ENCODE data around the gene FBXO42. TPM values are rescaled to one million over a fixed set of nuclear protein-coding genes. Genes with fewer than 3 reads are reported as not detected.
A peak's percentile ranks its signal among the peaks of the same experiment; 100 is the strongest.
"Not testable (repeated sequence)": the region's sequence is repeated elsewhere in the genome, so short reads cannot be mapped to it uniquely, and the experiment has no call there.

FBXO42 gene
- total RNA-seq, 1 experiment from 2014 or later: 10.8 TPM

DNA sequence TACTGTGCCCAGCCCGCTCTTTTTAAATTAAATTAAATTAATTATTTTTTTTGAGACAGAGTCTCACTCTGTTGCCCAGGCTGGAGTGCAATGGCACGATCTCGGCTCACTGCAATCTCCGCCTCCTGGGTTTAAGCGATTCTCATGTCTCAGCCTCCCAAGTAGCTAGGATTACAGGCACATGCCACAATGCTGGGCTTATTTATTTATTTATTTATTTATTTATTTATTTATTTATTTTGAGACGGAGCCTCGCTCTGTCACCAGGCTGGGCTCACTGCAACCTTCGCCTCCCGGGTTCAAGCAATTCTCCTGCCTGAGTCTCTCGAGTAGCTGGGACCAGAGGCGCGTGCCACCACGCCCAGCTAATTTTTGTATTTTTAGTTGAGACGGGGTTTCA is 129.6 kb downstream of the FBXO42 start:
- DNase-seq (ENCODE audit: low read depth): not testable (repeated sequence)

DNA sequence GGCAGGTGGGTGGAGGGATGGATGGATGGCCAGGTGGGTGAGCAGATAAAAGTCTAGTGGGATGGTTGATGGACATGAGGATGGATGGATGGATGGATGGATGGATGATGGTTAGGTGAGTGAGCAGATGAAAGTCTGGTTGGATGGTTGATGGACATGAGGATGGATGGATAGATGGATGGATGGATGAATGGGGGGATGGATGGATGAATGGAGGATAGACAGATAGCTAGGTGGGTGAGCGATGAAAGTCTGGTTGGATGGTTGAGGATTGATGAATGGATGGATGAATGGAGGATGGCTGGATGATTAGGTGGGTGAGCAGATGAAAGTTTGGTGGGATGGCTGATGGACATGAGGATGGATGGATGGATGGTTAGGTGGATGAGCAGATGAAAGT is 130.8 kb downstream of the FBXO42 start:
- no peak for DNase-seq (ENCODE audit: low read depth)

DNA sequence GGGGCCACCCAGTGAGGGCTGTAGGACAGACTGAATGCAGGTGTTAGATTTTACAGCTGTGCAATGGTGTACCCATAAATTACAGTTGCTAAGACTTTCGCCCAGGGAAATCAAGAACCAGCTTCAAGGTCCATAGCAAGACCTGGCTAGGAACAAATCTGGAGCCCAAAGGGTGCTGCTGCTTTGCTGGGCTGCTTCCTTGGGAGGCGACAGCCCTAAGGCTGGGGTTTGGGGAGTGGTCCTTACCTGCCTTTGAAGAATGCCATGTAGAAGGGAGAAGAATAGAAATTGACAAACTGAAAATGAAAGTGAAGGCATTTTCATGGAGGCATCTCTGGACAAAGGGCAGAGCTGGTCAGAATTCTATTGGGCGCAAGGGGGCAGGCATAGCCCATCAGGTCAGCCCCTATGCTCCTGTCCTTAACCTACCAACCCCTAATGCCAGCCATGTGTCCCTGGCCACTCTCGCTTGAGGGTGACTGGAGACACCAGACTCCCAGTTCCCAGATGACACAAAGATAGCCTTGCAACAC is 132.2 kb downstream of the FBXO42 start:
- no peak for DNase-seq (ENCODE audit: low read depth)

DNA sequence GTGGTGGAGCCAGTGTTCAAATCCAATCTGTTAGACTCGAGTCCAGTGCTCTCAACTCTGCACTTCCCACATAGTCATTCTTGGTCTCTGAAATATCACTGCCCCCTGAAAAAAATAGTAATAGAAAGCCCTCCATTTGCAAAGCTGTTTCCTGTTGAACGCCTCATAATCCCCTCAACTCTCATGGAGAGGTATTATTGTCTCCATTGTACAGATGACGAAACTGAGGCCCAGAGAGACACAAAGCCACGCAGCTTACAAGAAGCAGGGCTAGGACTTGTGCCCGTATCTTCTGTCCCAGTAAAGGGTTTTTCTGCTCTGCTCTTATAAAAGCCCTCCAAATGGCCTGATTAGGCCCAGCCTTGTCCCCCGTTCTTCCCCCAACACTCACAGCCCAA is 133.6 kb downstream of the FBXO42 start:
- no peak for DNase-seq (ENCODE audit: low read depth)

DNA sequence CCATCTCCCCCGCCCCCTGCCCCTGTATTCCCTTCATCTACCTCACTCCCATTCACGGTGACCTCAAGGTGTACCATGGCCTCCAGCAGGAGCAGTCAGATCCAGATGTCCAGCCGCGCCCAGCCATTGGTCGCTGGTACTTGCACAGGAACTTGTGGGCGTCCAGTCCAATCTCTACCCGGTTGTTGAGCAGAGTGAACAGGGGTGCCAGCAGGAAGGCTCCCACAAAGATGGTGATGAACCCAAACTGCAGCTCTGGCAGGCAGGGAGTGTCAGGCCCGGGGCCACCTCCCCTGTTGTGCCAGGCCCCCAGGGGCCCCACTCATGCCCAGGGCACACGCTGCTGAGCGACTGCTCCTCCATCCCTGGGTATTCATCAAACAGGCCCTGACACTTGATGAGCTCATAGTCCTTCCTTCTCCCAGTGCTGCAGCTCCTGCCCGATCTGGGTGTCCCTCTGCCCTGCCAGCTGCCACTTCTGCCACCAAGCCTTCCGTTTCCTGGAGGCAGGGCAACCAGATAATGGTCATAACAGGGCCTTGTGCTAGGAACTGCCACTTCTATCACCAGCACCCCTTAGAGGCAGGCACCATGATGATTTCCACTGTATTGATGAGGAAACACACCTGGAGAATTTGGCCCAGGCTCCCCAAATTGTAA is 134.1 kb downstream of the FBXO42 start:
- DNase-seq (ENCODE audit: low read depth): no peak

DNA sequence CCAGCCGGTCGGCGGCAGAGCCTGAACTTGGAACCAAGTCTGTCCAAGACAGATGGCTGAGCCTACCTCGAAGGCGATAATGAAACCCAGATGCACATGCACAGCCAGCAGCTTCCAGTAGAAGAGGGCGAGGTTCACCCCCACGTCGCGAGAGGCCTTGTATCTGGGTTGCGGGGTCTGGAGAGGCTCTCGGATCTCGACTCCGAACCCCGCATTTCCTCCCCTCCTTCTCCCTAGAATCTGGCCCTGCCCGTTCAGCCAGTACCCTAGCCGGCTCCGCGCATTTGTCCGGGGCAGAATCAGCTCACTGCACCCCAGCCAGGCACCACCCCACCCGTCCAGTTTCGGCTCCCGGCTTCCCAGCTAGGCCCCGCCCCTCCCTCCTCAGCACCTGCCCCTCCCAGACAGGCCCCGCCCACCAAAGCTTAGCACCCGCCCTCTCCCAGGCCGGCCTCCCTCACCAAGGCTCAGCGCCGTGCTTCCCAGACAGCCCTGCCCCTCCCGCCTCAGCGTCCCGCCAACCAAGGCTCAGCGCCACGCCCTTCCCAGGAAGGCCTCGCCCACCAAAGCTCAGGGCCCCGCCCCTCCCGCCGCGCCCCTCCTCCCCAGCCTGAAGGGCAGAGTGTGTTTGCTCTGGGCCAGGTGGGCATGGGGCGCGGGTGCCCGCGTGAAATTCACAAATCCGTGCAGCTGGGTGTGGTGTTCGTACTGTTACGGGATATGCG is 135.1 kb downstream of the FBXO42 start:
- peak; percentile 99 for DNase-seq (ENCODE audit: low read depth)

DNA sequence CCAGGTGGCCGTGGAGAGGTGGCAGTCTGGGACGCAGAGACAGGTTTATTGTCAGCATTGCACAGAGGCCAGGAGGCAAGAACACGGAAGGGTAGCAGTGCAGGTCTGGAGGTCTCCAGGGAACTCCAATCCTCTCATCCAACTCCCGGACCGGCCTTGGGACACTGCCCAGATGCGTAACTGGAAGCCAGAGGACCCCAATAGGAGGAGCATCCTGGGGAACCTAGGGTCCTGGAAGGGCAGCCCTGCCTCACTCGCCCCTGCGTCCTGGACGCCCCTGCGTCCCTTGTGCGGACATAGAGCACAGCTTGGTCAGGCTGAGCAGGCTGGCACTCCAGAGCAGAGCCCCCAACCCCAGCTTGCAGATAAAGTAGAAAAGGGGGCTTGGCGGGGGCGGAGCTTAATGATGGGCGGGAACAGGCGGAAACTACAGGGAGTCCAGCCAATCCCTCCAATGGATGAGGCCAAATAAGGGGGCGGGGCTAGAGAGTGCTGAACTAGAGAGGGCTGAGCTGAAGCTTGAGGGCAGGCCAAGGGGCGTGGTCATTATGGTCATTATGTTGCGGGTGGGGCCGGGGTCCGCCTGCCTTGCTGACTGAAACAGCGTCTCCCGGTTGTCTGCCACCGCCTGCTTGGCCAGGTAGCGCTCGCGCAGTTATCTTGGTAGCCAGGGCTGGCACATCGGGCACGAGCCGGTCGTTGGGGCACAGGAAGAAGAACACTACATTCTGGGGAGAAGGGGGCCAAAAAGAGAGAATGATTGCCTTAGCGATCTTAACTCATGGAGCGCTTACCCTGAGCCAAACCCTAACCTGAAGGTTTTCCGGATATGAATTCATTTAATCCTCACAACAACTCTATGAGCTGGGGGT is 136.2 kb downstream of the FBXO42 start:
- peak; percentile 89 for DNase-seq (ENCODE audit: low read depth)

DNA sequence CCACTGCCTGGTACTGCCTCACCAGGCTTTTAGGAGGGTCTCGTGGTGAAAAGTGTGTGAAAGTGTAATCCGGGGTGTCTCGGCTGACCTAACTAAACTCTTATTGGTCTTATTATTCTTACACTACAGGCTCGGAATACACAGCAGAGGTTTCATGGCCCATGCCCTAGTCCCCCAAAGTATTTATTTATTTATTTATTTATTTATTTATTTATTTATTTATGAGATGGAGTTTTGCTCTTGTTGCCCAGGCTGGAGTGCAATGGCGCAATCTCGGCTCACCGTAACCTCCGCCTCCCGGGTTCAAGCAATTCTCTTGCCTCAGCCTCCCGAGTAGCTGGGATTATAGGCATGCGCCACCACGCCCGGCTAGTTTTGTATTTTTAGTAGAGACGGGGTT is 137.0 kb downstream of the FBXO42 start:
- not testable (repeated sequence) for DNase-seq (ENCODE audit: low read depth)

DNA sequence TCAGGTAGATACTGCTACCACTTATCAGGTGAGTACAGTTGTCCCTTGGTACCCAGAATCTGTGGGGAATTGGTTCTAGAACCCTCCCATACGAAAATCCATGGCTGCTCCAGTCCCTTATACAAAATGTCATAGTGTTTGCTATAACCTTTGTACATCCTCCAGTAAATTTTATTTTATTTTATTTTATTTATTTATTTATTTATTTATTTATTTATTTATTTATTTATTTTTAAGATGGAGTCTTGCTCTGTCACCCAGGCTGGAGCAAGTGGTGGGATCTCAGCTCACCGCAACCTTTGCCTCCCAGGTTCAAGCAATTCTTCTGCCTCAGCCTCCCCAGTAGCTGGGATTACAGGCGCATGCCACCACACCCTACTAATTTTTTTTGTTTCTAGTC is 138.7 kb downstream of the FBXO42 start:
- DNase-seq (ENCODE audit: low read depth): not testable (repeated sequence)

DNA sequence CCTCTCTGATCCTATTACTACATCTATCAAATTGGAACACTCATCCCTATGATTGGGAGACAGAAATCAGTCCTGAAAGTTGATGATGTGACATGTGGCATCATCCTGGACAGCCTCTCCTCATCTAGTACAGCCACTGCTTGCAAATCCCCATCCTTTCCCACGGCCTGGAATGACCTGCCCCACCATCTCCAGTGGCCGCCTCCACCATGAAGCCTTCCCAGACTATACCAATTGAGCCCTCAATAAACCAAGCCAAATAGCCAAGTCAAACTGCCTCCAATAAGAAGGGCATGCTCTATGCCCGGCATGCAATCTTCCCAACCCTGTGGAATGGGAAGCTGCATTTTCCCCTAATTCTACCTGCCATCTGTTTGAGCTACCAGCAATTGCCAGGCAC is 139.3 kb downstream of the FBXO42 start:
- no peak for DNase-seq (ENCODE audit: low read depth)

DNA sequence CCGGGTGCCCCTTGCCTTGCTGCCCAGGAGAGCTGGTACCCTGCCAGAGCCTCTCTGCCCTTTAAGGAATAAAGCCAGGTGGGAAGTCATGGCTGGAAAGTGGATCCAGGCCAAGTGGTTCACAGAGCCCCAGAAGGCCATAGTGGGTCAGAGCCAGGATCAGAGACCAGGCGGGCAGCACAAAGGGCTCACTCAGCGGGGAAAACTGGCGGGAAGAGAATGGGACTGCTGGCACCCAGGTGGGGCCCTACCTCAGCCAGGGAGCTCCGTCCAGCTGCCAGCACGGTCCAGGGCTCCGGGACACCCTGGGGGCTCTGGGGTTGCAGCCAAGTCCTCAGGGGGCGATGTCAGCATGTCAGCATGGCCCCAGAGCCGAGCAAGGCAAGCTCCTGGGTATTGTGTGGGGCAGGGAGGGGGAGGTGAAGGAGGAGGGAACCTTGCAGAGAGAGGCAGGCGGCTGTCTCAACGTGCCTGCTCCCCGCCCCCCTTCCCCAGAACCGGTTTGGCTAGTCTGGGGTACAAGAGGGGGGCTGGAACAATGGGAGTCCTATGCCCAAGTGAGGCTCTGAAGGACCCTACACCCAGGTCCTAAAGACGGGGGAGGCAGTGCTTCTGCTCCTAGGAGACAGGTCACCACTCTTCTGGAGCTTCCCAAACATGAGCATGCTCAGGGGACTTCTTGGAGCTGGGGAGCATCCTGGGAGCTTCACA is 139.9 kb downstream of the FBXO42 start, which contains the start of gene ARHGEF19:
Gene ARHGEF19, minus strand, starts transcription at position 402 of the 711 bp plus-strand sequence. CDS start 3,598 bp downstream, outside the sequence.
- DNase-seq (ENCODE audit: low read depth): no peak

DNA sequence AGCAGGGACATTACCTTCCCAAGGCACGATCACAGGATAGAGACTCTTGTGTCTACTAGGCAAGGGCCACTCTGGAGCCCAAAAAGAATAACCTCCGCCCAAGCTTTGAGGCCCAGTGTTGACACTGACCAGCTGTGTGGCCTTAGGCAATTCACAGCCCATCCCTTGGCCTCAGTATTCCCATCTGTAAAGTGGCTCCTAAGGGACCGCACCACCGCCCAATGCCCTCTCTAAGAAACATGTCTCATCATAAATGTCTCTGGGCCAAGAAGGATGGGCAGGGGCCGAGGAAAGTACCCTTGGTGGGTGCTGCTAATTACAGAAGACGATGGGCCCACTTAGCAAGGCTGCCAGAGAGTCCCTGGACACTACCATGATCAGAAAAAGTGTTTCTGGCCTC is 140.5 kb downstream of the FBXO42 start:
- no peak for DNase-seq (ENCODE audit: low read depth)

DNA sequence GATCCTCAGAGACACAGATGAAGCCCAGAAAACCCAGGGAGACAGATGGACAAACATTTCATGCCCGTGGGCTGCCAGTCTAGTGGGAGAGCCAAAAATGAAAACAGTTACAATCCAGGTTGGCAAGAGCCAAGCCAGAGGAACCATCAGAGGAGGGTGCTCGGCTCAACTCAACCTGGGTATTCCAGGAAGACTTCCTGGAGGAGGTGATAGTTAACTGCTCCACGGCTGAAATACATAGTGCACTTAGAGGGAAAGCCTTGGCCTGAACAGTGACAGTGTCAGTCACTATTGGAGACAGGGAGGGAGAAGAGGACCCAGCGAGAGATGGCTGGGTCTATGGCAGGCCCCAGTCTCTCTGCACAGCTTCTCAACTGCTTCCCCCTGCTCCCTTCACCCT is 141.7 kb downstream of the FBXO42 start:
- DNase-seq (ENCODE audit: low read depth): no peak

DNA sequence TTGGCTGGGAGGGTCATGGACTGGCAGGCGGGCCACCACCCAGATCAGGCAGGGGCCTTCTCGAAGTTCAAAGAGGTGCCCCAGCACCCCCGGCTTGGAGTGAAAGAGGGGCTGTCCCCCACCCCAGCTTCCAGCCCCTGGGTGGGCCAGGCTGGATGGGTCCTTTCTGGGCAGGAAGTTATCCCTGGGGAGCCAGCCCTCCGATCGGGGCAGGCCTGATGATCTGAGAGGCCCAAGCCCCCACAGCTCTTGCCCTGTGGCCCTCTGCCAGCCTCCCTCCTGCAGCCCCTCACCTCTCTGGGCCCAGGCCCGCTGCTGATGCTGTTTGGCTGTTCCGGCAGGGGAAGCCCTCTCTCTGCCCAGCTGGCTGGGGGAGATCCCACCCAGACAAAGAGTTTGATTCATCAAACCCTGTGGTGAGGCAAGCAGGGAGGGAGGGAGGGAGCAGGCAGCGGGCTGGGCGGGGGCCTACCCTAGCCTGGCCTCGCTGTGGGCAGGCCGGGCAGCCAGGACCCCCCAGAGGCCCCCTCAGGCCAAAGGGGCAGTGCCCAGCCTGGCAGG is 142.4 kb downstream of the FBXO42 start:
- no peak for DNase-seq (ENCODE audit: low read depth)

DNA sequence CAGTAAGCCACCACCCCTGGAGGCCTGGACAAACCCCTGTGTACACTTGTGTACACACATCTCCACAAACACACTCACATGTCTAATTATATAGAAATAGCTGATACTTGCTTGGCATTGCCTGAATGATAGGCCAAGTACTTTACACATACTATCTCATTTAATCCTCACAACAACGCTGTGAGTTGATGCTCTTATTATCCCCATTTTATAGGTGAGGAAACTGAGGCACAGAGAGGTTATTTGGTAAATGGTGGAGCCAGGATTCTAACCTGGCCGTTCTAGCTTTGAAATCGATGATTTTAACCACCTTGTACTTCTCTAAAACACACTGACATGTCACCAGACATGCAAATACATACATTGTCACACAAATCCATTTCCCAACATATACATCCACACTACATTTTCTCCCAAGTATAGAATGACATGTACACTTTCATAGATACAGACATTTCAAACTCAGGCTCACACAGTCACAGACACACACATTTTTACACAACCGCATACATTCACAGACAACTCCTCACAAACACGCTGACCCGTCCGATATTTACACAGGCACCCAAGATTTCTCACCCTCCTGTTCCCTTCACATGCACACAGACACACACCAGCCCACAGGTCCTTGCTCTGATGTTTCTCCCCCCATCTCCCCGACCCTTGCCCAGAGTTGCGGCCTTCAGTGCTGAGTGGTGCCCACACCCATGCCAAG is 143.0 kb downstream of the FBXO42 start:
- DNase-seq (ENCODE audit: low read depth): no peak

DNA sequence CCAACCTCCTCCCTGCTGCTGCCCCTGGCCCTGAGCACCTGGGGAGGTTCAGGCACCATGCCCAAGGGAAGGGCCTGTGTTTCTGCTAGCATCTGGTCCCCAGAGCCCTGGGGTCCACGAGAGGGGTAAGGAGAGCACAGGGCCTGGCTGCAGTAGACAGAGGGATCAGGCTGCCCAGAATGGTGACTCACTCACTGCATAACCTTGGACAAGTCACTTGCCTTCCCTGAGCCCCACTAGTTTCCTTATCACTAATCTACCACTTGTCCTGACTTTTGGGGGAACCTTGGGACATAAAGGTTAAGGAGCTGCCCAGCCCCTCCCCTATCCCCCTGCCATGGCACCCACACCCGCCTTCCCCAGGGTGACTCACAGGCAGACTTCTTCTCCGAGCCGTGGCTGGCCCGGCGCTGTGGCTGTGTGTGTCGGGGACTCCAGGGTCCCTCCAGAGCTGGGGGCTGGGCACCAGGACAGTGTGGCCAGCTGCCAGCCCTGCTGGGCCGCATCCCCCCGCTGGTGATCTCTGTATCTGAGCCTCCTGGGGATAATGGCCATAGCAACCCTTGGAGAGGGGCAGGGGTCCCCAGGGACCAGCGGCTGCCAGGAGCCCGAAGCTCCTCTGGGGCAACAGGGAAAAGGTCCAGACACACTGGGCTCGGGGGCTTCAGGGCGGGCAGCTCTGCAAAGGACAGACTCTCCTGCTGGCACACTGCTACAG is 143.9 kb downstream of the FBXO42 start:
- DNase-seq (ENCODE audit: low read depth): peak; percentile 46

DNA sequence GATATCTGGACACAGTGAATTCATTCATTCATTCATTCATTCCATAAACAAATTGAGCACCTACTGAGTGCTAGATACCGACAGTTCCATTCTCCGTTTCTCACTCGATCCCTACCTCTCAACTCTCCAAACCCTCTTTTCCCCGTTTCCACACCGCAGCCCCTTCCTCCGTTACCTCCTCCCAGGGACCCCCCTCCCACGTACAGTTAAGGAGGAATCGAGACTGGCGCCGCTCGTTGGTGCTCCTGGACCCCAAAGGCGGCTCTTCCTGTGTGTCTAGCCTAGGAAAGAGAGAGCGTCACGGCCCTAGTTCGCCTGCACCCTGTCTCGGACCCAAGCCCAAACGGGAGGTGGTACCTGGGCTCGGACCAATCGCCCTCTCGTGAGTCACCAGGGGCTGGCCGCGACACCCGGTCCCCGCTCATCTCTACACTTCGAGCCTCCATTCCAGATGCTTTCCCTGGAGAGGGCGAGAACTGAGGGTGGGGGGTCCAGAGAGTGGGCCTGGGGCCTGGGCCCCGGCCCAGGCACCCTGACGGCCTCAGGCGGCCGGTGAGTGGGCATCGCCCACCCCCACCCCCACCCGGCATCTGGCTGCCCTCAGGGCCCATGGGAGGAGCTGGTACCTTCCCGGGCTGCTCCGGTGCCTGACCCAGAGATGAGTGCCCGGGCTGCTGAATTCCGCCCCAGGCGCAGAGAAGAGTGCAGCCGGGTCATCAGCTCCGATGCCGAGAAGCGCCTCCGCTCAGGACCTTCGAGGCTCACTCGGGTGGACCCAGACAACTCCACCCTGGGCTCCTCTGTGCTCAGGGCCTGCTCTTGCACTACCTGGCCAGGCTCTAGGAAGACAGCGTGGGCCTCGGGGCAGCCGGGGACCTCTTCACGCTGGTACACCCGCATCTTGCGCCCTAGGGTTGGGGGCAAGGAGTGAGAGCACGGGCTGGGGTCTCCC is 144.7 kb downstream of the FBXO42 start:
- peak; percentile 71 for DNase-seq (ENCODE audit: low read depth)

DNA sequence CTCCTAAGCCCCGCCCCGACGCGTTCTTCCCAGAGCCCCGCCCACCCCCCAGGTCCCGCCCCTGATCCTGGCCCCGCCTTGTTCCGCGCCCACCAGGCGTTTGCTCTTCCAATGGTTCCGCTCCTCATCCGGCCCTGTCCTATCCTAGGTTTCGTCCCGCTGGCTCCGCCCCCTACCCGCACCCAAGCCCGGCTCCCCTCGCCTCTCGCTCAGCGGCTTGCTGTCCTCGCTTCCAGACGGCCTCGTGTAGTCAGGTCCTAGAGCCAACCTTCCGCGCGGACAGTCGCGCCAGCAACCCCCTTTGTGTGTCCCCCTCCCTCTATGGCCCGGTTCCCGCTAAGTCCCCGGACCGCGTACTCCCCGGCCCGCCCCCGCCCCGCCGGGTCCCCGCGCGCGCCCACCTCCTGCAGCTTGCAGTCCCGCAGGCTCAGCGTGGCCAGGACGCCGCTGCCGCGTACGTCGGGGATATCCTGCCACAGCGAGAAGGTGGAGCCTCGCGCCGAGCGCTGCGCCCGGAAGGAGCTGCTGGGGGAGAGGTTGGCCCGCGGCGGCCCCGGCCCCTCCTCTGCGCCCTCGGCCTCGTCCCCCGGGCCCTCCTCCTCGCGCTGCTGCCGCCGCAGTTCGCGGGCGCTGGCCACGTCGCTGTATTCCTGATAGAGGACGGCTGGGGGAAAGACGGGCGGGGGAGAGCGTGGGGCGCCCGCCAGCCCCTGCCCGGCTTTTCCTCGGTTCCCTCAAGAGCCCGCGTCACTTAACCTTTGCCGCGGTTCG is 145.5 kb downstream of the FBXO42 start:
- DNase-seq (ENCODE audit: low read depth): peak; percentile 99

Data from Daoy (cell line).